HCT116 (cell line): Measurements from ENCODE around the gene YLPM1. TPM values are rescaled to one million over a fixed set of nuclear protein-coding genes. Genes with fewer than 3 reads are reported as not detected.

Experiments
- CEBPB ChIP-seq: IDR thresholded peaks from 2 replicates; pipeline ENCODE4 v1.6.1; 2012; ENCODE audit warnings: low read depth
- EZH2 ChIP-seq: fragments of 200-600 bp; sonication (generic); IDR thresholded peaks from 2 replicates; pipeline ENCODE4 v1.6.1; 2017; ENCODE audit warnings: antibody characterized with exemption, mixed run types
- FOSL1 ChIP-seq: IDR thresholded peaks from 2 replicates; pipeline ENCODE4 v1.6.1; 2012; ENCODE audit warnings: low read depth
- SIN3A ChIP-seq: IDR thresholded peaks from 2 replicates; pipeline ENCODE4 v1.6.1; 2012; ENCODE audit warnings: low read depth
- SP1 ChIP-seq: IDR thresholded peaks from 2 replicates; pipeline ENCODE4 v1.6.1; 2012; ENCODE audit warnings: low read depth
- SRF ChIP-seq: IDR thresholded peaks from 2 replicates; pipeline ENCODE4 v1.6.1; 2012; ENCODE audit warnings: low read depth
- TCF7L2 ChIP-seq: IDR thresholded peaks from 2 replicates; pipeline ENCODE4 v1.7.0; 2011; ENCODE audit warnings: borderline replicate concordance, inconsistent platforms; ENCODE audit not compliant: insufficient read depth, insufficient read length; ENCODE audit errors: extremely low read depth
- YY1 ChIP-seq: IDR thresholded peaks from 2 replicates; pipeline ENCODE4 v1.6.1; 2011; ENCODE audit warnings: low read length, low read depth, moderate library complexity, mild to moderate bottlenecking; ENCODE audit not compliant: insufficient replicate concordance; ENCODE audit errors: extremely low read depth
- ZFX ChIP-seq: fragments of 450-650 bp; IDR thresholded peaks from 2 replicates; pipeline ENCODE4 v1.6.1; 2017
- total RNA-seq: library from RNA; stranded (reverse); gene quantifications from one replicate; pipeline ENCODE4 v1.2.1, GENCODE V29; 2021; ENCODE audit not compliant: unreplicated experiment
- TF ChIP-seq, protein P1 (sequence below): IDR thresholded peaks from 2 replicates; pipeline ENCODE4 v1.6.1; 2012; ENCODE audit warnings: low read depth
- TF ChIP-seq, protein P2 (sequence below): IDR thresholded peaks from 2 replicates; pipeline ENCODE4 v1.6.1; 2012
- TF ChIP-seq, protein P3 (sequence below), 3 experiments: fragments of 200-600 bp in 1 of 3; sonication (generic) in 1 of 3; IDR thresholded peaks in 2 of 3; conservative IDR thresholded peaks in 1 of 3; 2 replicates each; pipeline ENCODE4 v1.5.1; 2012 to 2017; ENCODE audit warnings: low read depth in 2 of 3, low read length in 2 of 3, antibody characterized with exemption in 1 of 3, borderline replicate concordance in 1 of 3, control low read depth in 1 of 3, mild to moderate bottlenecking in 1 of 3, mixed read lengths in 1 of 3, mixed run types in 1 of 3, moderate library complexity in 1 of 3; ENCODE audit not compliant: insufficient read depth in 1 of 3

The YLPM1 gene
- total RNA-seq, 1 experiment from 2014 or later = 55.1 TPM

DNA sequence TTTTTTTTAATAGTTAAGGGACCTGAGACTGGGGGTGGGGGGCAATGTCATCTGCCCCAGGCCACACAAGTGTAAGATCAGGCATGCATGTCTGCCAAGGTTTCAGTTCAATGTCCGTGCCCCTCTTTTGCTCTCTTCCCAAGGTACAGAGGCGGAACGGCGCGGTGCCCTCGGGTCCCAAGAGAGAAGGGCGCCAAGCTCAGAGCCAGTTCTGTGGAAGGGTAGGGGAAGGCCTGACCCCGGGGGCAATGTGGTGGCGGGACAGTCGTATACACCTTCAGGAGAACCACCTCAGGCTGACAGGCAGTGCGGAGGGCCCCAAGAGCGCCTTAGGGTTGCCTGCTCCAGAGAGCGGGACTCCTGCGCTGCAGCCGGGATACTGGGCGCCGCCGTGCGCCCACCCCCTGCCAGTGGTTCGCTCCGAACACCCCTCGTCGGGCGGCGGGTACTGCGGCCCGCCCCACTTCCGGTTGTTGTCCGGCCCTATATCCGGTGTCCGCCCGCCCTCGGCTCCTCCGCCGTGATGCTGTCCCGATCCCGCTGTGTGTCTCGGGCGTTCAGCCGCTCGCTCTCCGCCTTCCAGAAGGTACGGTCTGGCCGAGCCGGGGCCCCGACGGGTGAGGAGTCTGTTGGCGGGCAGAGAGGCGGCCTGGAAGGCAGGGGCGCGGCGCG, 118.5 kb downstream of the YLPM1 start, which contains the start of gene DLST (continued):
- TF ChIP-seq, protein P1, sequence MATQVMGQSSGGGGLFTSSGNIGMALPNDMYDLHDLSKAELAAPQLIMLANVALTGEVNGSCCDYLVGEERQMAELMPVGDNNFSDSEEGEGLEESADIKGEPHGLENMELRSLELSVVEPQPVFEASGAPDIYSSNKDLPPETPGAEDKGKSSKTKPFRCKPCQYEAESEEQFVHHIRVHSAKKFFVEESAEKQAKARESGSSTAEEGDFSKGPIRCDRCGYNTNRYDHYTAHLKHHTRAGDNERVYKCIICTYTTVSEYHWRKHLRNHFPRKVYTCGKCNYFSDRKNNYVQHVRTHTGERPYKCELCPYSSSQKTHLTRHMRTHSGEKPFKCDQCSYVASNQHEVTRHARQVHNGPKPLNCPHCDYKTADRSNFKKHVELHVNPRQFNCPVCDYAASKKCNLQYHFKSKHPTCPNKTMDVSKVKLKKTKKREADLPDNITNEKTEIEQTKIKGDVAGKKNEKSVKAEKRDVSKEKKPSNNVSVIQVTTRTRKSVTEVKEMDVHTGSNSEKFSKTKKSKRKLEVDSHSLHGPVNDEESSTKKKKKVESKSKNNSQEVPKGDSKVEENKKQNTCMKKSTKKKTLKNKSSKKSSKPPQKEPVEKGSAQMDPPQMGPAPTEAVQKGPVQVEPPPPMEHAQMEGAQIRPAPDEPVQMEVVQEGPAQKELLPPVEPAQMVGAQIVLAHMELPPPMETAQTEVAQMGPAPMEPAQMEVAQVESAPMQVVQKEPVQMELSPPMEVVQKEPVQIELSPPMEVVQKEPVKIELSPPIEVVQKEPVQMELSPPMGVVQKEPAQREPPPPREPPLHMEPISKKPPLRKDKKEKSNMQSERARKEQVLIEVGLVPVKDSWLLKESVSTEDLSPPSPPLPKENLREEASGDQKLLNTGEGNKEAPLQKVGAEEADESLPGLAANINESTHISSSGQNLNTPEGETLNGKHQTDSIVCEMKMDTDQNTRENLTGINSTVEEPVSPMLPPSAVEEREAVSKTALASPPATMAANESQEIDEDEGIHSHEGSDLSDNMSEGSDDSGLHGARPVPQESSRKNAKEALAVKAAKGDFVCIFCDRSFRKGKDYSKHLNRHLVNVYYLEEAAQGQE = no peak
- TF ChIP-seq SIN3A (peak; percentile 71), SRF (no peak), CEBPB (no peak), FOSL1 (no peak), SP1 (peak; percentile 85), YY1 (peak; percentile 65), TCF7L2 (peak; percentile 84), ZFX (peak; percentile 96), EZH2 (no peak)
- TF ChIP-seq, protein P2, sequence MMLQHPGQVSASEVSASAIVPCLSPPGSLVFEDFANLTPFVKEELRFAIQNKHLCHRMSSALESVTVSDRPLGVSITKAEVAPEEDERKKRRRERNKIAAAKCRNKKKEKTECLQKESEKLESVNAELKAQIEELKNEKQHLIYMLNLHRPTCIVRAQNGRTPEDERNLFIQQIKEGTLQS = no peak
- TF ChIP-seq, protein P3, sequence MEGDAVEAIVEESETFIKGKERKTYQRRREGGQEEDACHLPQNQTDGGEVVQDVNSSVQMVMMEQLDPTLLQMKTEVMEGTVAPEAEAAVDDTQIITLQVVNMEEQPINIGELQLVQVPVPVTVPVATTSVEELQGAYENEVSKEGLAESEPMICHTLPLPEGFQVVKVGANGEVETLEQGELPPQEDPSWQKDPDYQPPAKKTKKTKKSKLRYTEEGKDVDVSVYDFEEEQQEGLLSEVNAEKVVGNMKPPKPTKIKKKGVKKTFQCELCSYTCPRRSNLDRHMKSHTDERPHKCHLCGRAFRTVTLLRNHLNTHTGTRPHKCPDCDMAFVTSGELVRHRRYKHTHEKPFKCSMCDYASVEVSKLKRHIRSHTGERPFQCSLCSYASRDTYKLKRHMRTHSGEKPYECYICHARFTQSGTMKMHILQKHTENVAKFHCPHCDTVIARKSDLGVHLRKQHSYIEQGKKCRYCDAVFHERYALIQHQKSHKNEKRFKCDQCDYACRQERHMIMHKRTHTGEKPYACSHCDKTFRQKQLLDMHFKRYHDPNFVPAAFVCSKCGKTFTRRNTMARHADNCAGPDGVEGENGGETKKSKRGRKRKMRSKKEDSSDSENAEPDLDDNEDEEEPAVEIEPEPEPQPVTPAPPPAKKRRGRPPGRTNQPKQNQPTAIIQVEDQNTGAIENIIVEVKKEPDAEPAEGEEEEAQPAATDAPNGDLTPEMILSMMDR (IDR thresholded peaks at IDR 0.05 in 2 of 3, conservative IDR thresholded peaks at IDR 0.05 in 1 of 3; ENCODE audit: borderline replicate concordance in 1 of 3, insufficient read depth in 1 of 3, low read depth in 2 of 3, low read length in 2 of 3) = no peak
